T-helper 2 cell (primary cell): ENCODE results near the gene DLL4.

Source experiments
- DNase-seq, 5 experiments: peaks; one replicate each; pipeline versions ENCODE4 v3.0.0 to v3.0.0-alpha.2; 2012 to 2022

Gene DLL4

GRCh38 chr15:40926659-40927494, 2.3 kb upstream of the DLL4 start:
- DNase-seq: no peak

- DNase-seq: no peak
Observed at GRCh38 chr15:40927495-40927872, 1.7 kb upstream of the DLL4 start.

- DNase-seq: peak in 1 of 5 experiments; percentile 30
Observed at GRCh38 chr15:40927873-40928806, 1.0 kb upstream of the DLL4 start.

GRCh38 chr15:40929660-40930429, 705 bp downstream of the DLL4 start:
- no peak for DNase-seq

GRCh38 chr15:40930430-40931299, 1.5 kb downstream of the DLL4 start:
- DNase-seq: peak in 1 of 5 experiments; percentile 55

- DNase-seq: no peak
Observed at GRCh38 chr15:40931300-40932142, 2.4 kb downstream of the DLL4 start.

GRCh38 chr15:40932156-40932555, 3.0 kb downstream of the DLL4 start:
- DNase-seq: no peak

- DNase-seq: no peak
Observed at GRCh38 chr15:40932649-40933516, 3.7 kb downstream of the DLL4 start.

GRCh38 chr15:40933517-40933902, 4.4 kb downstream of the DLL4 start:
- DNase-seq: no peak

- DNase-seq: no peak
Observed at GRCh38 chr15:40934457-40934856, 5.3 kb downstream of the DLL4 start.

GRCh38 chr15:40936234-40936708, 7.1 kb downstream of the DLL4 start:
- no peak for DNase-seq

- no peak for DNase-seq
Observed at GRCh38 chr15:40936709-40937666, 7.8 kb downstream of the DLL4 start.

GRCh38 chr15:40937762-40938535, 8.8 kb downstream of the DLL4 start:
- no peak for DNase-seq

- DNase-seq: no peak
Observed at GRCh38 chr15:40938536-40938870, 9.4 kb downstream of the DLL4 start.

- DNase-seq: no peak
Observed at GRCh38 chr15:40940296-40940801, 11.2 kb downstream of the DLL4 start.

- DNase-seq: no peak
Observed at GRCh38 chr15:40941068-40941527, 12.0 kb downstream of the DLL4 start.
